Neural cell (in vitro differentiated cells): Measurements from ENCODE around the gene LYPD3. TPM values are rescaled to one million over a fixed set of nuclear protein-coding genes. Genes with fewer than 3 reads are reported as not detected.

Experiments used
- H2AFZ ChIP-seq: fragments of 200-600, 300-800 bp; sonication (generic), shearing (Covaris generic); 2 replicates; pipeline ENCODE4 v1.6.0; 2014; ENCODE audit warnings: low read depth, mild to moderate bottlenecking, antibody characterized with exemption, low read length, moderate library complexity
- H3F3A ChIP-seq: fragments of 200-600 bp; shearing (Covaris generic); 2 replicates; pipeline ENCODE4 v1.6.1; 2016; ENCODE audit warnings: mild to moderate bottlenecking, moderate library complexity, mixed read lengths, antibody characterized with exemption, low read length; ENCODE audit not compliant: insufficient read depth, poor library complexity, severe bottlenecking
- H3K27ac ChIP-seq: fragments of 200-600, 300-800 bp; sonication (generic), shearing (Covaris generic); 2 replicates; pipeline ENCODE4 v1.5.1; 2014; ENCODE audit warnings: mild to moderate bottlenecking, low read length, moderate library complexity
- H3K27me3 ChIP-seq: fragments of 300-800, 200-600 bp; sonication (generic), shearing (Covaris generic); 2 replicates; pipeline ENCODE4 v1.6.0; 2014; ENCODE audit warnings: mild to moderate bottlenecking, low read depth, low read length, moderate library complexity; ENCODE audit not compliant: insufficient read depth
- H3K36me3 ChIP-seq: fragments of 300-800, 200-600 bp; sonication (generic), shearing (Covaris generic); 2 replicates; pipeline ENCODE4 v1.5.1; 2014; ENCODE audit warnings: mild to moderate bottlenecking, antibody characterized with exemption, low read length, moderate library complexity; ENCODE audit not compliant: insufficient read depth
- H3K4me2 ChIP-seq: fragments of 300-800, 200-600 bp; sonication (generic), shearing (Covaris generic); 2 replicates; pipeline ENCODE4 v1.6.0; 2014; ENCODE audit warnings: mild to moderate bottlenecking, low read length
- H3K4me3 ChIP-seq: fragments of 300-800, 200-600 bp; sonication (generic), shearing (Covaris generic); 2 replicates; pipeline ENCODE4 v1.5.1; 2014; ENCODE audit warnings: mild to moderate bottlenecking, low read length, moderate library complexity
- H3K79me2 ChIP-seq: fragments of 200-600 bp; shearing (Covaris generic); replicated peaks from 2 replicates; pipeline ENCODE4 v1.6.0; 2014; ENCODE audit warnings: mild to moderate bottlenecking, low read length, moderate library complexity; ENCODE audit not compliant: insufficient read depth
- H3K9ac ChIP-seq: fragments of 300-800, 200-600 bp; sonication (generic), shearing (Covaris generic); 2 replicates; pipeline ENCODE4 v1.6.1; 2016; ENCODE audit warnings: mild to moderate bottlenecking, low read length, mixed read lengths
- H3K9me2 ChIP-seq: fragments of 200-600 bp; shearing (Covaris generic); 2 replicates; pipeline ENCODE4 v1.6.1; 2016; ENCODE audit warnings: mild to moderate bottlenecking, low read length, mixed read lengths; ENCODE audit not compliant: insufficient read depth
- H3K9me3 ChIP-seq: fragments of 200-600, 300-800 bp; sonication (generic), shearing (Covaris generic); 2 replicates; pipeline ENCODE4 v1.6.1; 2016; ENCODE audit warnings: mild to moderate bottlenecking, mixed run types, low read length, moderate library complexity, mixed read lengths
- H4K20me1 ChIP-seq: fragments of 200-600 bp; shearing (Covaris generic); 2 replicates; pipeline ENCODE4 v1.6.1; 2016; ENCODE audit warnings: mild to moderate bottlenecking, mixed run types; ENCODE audit not compliant: insufficient read depth
- EP300 ChIP-seq: fragments of 450-650 bp; conservative IDR thresholded peaks from 2 replicates; pipeline ENCODE4 v1.6.1; 2014; ENCODE audit warnings: antibody characterized with exemption, mild to moderate bottlenecking, moderate library complexity; ENCODE audit not compliant: poor library complexity, severe bottlenecking
- EZH2 ChIP-seq: fragments of 200-600, 300-800 bp; shearing (Covaris generic), sonication (generic); IDR thresholded peaks from 2 replicates; pipeline ENCODE4 v1.6.1; 2014; ENCODE audit warnings: antibody characterized with exemption, low read length, borderline replicate concordance, mild to moderate bottlenecking; ENCODE audit not compliant: insufficient read depth, poor library complexity, severe bottlenecking
- MXI1 ChIP-seq: fragments of 450-650 bp; conservative IDR thresholded peaks from 2 replicates; pipeline ENCODE4 v1.6.1; 2014; ENCODE audit warnings: antibody characterized with exemption, mild to moderate bottlenecking; ENCODE audit not compliant: poor library complexity, severe bottlenecking
- POLR2AphosphoS5 ChIP-seq: IDR thresholded peaks from 2 replicates; pipeline ENCODE4 v1.6.1; 2012
- RAD21 ChIP-seq: fragments of 450-650 bp; conservative IDR thresholded peaks from 2 replicates; pipeline ENCODE4 v1.6.1; 2014; ENCODE audit warnings: antibody characterized with exemption, mild to moderate bottlenecking, moderate library complexity
- SMC3 ChIP-seq: fragments of 450-650 bp; conservative IDR thresholded peaks from 2 replicates; pipeline ENCODE4 v1.6.1; 2014; ENCODE audit warnings: antibody characterized with exemption, mild to moderate bottlenecking, moderate library complexity; ENCODE audit not compliant: poor library complexity
- TAF1 ChIP-seq: IDR thresholded peaks from 2 replicates; pipeline ENCODE4 v1.6.1; 2012; ENCODE audit warnings: low read depth
- polyA plus RNA-seq: library from polyadenylated mRNA; depleted of rRNA; stranded (reverse); fragments of >200 nt; gene quantifications from 2 replicates; pipeline ENCODE4 v1.2.3, GENCODE V29; 2014
- TF ChIP-seq, protein P1 (sequence below): fragments of 450-650 bp; IDR thresholded peaks from 2 replicates; pipeline ENCODE4 v1.5.1; 2014; ENCODE audit warnings: antibody characterized with exemption, mild to moderate bottlenecking, moderate library complexity; ENCODE audit not compliant: poor library complexity, severe bottlenecking
- TF ChIP-seq, protein P2 (sequence below): IDR thresholded peaks from 2 replicates; pipeline ENCODE4 v1.6.1; 2012; ENCODE audit warnings: borderline replicate concordance

The LYPD3 gene
- polyA plus RNA-seq, 1 donor from 2014 or later = not detected

DNA sequence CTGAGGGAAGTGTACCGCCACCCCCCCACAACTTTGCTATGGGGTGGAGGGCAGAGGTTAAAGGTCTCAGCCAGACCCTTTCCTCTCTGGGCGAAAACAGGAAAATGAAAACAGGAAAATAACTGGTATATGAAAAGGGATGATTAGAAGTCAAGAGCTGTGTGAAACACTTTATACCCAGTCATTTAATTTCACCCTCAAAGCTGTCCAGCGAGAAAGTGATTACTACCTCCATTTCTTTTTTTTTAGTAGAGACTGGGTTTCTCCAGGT lies 39.7 kb upstream of the LYPD3 start:
- no peak for TF ChIP-seq TAF1
- TF ChIP-seq POLR2AphosphoS5 = no peak
- TF ChIP-seq SMC3 = no peak
- no peak for TF ChIP-seq MXI1
- TF ChIP-seq EP300 = no peak
- TF ChIP-seq, protein P1, sequence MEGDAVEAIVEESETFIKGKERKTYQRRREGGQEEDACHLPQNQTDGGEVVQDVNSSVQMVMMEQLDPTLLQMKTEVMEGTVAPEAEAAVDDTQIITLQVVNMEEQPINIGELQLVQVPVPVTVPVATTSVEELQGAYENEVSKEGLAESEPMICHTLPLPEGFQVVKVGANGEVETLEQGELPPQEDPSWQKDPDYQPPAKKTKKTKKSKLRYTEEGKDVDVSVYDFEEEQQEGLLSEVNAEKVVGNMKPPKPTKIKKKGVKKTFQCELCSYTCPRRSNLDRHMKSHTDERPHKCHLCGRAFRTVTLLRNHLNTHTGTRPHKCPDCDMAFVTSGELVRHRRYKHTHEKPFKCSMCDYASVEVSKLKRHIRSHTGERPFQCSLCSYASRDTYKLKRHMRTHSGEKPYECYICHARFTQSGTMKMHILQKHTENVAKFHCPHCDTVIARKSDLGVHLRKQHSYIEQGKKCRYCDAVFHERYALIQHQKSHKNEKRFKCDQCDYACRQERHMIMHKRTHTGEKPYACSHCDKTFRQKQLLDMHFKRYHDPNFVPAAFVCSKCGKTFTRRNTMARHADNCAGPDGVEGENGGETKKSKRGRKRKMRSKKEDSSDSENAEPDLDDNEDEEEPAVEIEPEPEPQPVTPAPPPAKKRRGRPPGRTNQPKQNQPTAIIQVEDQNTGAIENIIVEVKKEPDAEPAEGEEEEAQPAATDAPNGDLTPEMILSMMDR = no peak
- TF ChIP-seq EZH2 = no peak
- TF ChIP-seq RAD21 = no peak
- TF ChIP-seq, protein P2, sequence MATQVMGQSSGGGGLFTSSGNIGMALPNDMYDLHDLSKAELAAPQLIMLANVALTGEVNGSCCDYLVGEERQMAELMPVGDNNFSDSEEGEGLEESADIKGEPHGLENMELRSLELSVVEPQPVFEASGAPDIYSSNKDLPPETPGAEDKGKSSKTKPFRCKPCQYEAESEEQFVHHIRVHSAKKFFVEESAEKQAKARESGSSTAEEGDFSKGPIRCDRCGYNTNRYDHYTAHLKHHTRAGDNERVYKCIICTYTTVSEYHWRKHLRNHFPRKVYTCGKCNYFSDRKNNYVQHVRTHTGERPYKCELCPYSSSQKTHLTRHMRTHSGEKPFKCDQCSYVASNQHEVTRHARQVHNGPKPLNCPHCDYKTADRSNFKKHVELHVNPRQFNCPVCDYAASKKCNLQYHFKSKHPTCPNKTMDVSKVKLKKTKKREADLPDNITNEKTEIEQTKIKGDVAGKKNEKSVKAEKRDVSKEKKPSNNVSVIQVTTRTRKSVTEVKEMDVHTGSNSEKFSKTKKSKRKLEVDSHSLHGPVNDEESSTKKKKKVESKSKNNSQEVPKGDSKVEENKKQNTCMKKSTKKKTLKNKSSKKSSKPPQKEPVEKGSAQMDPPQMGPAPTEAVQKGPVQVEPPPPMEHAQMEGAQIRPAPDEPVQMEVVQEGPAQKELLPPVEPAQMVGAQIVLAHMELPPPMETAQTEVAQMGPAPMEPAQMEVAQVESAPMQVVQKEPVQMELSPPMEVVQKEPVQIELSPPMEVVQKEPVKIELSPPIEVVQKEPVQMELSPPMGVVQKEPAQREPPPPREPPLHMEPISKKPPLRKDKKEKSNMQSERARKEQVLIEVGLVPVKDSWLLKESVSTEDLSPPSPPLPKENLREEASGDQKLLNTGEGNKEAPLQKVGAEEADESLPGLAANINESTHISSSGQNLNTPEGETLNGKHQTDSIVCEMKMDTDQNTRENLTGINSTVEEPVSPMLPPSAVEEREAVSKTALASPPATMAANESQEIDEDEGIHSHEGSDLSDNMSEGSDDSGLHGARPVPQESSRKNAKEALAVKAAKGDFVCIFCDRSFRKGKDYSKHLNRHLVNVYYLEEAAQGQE = no peak
- H3K9me3 ChIP-seq = no peaks in the 10 kb centered on the region
- H3K4me3 ChIP-seq = peak overlapping the region; percentile 81
- no peaks in the 10 kb centered on the region for H3F3A ChIP-seq
- H3K79me2 ChIP-seq = no peaks in the 10 kb centered on the region
- no peak overlapping the region for H3K27ac ChIP-seq
- H2AFZ ChIP-seq = no peak overlapping the region
- peaks cover 5% of the 10 kb centered on the region for H3K27me3 ChIP-seq
- no peak overlapping the region for H3K4me2 ChIP-seq
- H3K9me2 ChIP-seq = no peaks in the 10 kb centered on the region
- no peak overlapping the region for H3K9ac ChIP-seq
- H3K36me3 ChIP-seq = no peaks in the 10 kb centered on the region
- no peaks in the 10 kb centered on the region for H4K20me1 ChIP-seq

DNA sequence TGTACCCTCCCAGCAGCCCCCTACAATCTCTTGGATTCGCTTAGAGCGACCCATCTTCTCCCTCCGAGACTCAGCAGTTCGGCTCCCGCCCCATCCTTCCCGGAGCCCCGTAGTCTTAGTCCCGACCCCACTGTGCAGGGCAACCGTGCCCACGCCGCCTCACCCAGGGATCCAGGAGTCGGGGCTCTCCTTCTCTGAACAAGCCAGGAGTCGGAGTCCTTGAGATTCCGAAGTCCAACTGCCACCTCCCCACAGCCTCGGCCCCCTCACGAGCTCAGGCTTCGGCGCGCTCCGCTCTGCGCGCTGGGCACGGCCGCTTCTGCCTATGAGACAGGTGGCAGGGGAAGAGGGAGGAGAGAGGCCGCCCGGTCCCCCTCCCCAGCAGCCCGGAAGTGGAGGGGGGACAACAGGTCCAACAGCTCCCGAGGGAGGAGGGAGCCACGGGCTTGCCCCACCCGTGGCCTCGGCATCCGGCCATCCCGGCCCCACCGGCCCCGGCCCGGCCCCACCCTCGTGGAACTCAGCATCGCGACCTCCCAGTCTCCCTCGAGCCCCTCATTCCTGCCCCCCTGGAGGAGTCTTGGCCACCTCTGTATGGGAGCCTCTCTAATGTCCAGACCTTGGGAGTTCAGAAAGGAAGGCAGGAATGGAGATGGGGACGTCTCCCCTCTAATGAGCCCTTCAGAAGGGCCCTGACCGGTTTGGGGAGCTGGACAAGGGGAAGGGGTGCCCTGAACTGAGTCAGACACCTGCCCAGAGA lies 39.2 kb upstream of the LYPD3 start, which contains the start of gene PHLDB3:
Gene PHLDB3 (minus strand): TSS at position 321 of the 760 bp plus-strand sequence. CDS start 628 bp downstream, outside the sequence.
- H3K9ac ChIP-seq = peak within 1 kb of the TSS; percentile 58
- H3K9me2 ChIP-seq = no peaks in the 10 kb centered on the region
- TF ChIP-seq RAD21 (no peak), MXI1 (peak; percentile 9)
- no peaks in the 10 kb centered on the region for H3K36me3 ChIP-seq
- peak within 1 kb of the TSS; percentile 78 for H3K4me2 ChIP-seq
- no peaks in the 10 kb centered on the region for H3K79me2 ChIP-seq
- no peaks in the 10 kb centered on the region for H3K9me3 ChIP-seq
- no peaks in the 10 kb centered on the region for H4K20me1 ChIP-seq
- no peak within 1 kb of the TSS for H3K27ac ChIP-seq
- peak within 1 kb of the TSS; percentile 56 for H2AFZ ChIP-seq
- H3K4me3 ChIP-seq = peak within 1 kb of the TSS; percentile 81
- H3F3A ChIP-seq = no peaks in the 10 kb centered on the region
- peaks cover 5% of the 10 kb centered on the region for H3K27me3 ChIP-seq
